Measurements from ENCODE around the gene GCSH.

DNA sequence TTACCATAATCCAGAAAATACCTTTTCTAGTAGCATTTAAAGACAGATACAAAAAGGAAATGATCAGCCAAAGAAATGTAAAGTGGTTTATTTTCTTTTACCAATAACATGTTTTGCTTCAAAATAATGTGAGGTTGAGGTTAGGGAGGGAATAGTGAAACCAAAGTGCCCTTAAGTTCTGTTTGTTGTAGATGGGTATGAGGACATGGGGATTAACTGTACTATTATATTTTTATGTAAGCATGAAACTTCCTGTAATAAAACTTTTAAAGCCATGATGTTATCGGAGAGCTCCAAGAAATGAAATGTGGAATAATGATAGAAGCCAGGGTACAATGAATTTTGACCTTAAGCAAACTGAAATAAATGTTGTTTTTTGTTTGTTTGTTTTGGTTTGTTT lies 29.0 kb downstream of the GCSH start:
- TF ChIP-seq, protein P1, sequence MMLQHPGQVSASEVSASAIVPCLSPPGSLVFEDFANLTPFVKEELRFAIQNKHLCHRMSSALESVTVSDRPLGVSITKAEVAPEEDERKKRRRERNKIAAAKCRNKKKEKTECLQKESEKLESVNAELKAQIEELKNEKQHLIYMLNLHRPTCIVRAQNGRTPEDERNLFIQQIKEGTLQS (IDR thresholded peaks at IDR 0.05) = no peak
- TF ChIP-seq EZH2 (IDR thresholded peaks at IDR 0.05) (no peak), RAD21 (IDR thresholded peaks at IDR 0.05; ENCODE audit: low read depth) (no peak), SRF (IDR thresholded peaks at IDR 0.05; ENCODE audit: low read depth) (no peak), POLR2A (IDR thresholded peaks at IDR 0.05; ENCODE audit: borderline replicate concordance, extremely low read depth, insufficient read depth, insufficient read length) (no peak), POLR2AphosphoS5 (IDR thresholded peaks at IDR 0.05; ENCODE audit: low read depth, low read length) (no peak), ELF1 (IDR thresholded peaks at IDR 0.05; ENCODE audit: borderline replicate concordance, low read depth) (no peak), TCF7L2 (IDR thresholded peaks at IDR 0.05; ENCODE audit: borderline replicate concordance, extremely low read depth, insufficient read depth, insufficient read length) (no peak), SP1 (IDR thresholded peaks at IDR 0.05; ENCODE audit: low read depth) (no peak), YY1 (IDR thresholded peaks at IDR 0.05; ENCODE audit: extremely low read depth, insufficient replicate concordance, low read depth, low read length) (no peak)
- TF ChIP-seq, protein P2, sequence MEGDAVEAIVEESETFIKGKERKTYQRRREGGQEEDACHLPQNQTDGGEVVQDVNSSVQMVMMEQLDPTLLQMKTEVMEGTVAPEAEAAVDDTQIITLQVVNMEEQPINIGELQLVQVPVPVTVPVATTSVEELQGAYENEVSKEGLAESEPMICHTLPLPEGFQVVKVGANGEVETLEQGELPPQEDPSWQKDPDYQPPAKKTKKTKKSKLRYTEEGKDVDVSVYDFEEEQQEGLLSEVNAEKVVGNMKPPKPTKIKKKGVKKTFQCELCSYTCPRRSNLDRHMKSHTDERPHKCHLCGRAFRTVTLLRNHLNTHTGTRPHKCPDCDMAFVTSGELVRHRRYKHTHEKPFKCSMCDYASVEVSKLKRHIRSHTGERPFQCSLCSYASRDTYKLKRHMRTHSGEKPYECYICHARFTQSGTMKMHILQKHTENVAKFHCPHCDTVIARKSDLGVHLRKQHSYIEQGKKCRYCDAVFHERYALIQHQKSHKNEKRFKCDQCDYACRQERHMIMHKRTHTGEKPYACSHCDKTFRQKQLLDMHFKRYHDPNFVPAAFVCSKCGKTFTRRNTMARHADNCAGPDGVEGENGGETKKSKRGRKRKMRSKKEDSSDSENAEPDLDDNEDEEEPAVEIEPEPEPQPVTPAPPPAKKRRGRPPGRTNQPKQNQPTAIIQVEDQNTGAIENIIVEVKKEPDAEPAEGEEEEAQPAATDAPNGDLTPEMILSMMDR (IDR thresholded peaks at IDR 0.05 in 2 of 3, conservative IDR thresholded peaks at IDR 0.05 in 1 of 3; ENCODE audit: borderline replicate concordance in 1 of 3, insufficient read depth in 1 of 3, low read depth in 2 of 3, low read length in 2 of 3) = no peak
- TF ChIP-seq, protein P3, sequence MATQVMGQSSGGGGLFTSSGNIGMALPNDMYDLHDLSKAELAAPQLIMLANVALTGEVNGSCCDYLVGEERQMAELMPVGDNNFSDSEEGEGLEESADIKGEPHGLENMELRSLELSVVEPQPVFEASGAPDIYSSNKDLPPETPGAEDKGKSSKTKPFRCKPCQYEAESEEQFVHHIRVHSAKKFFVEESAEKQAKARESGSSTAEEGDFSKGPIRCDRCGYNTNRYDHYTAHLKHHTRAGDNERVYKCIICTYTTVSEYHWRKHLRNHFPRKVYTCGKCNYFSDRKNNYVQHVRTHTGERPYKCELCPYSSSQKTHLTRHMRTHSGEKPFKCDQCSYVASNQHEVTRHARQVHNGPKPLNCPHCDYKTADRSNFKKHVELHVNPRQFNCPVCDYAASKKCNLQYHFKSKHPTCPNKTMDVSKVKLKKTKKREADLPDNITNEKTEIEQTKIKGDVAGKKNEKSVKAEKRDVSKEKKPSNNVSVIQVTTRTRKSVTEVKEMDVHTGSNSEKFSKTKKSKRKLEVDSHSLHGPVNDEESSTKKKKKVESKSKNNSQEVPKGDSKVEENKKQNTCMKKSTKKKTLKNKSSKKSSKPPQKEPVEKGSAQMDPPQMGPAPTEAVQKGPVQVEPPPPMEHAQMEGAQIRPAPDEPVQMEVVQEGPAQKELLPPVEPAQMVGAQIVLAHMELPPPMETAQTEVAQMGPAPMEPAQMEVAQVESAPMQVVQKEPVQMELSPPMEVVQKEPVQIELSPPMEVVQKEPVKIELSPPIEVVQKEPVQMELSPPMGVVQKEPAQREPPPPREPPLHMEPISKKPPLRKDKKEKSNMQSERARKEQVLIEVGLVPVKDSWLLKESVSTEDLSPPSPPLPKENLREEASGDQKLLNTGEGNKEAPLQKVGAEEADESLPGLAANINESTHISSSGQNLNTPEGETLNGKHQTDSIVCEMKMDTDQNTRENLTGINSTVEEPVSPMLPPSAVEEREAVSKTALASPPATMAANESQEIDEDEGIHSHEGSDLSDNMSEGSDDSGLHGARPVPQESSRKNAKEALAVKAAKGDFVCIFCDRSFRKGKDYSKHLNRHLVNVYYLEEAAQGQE (IDR thresholded peaks at IDR 0.05; ENCODE audit: low read depth) = no peak

All from HCT116 (cell line).